H1 (cell line): ENCODE results near the gene PTCH1. TPM values are rescaled to one million over a fixed set of nuclear protein-coding genes. Genes with fewer than 3 reads are reported as not detected.

Source experiments
- CTCF ChIA-PET: fragments of 300-600 bp; sonication (Branson Sonifier 250); formaldehyde crosslinking; loops from one replicate; lab custom pipeline; 2021; ENCODE audit not compliant: partially characterized antibody; lab: Charles Lee
- POLR2A ChIA-PET: fragments of 300-600 bp; sonication (Branson Sonifier 250); formaldehyde crosslinking; loops from one replicate; lab custom pipeline; 2021; ENCODE audit warnings: inconsistent platforms; ENCODE audit not compliant: partially characterized antibody; lab: Charles Lee
- DNase-seq, 2 experiments: peaks; one replicate each; pipeline versions ENCODE4 v3.0.0 to v3.0.0-alpha.2; 2010 to 2022; ENCODE audit warnings: low spot score in 2 of 2, low read depth in 1 of 2, mixed read lengths in 1 of 2
- FAIRE-seq: peaks from 2 replicates; lab custom pipeline; 2011; peaks lifted over from hg19 to GRCh38; lab: Jason Lieb, UNC
- H2AFZ ChIP-seq: 2 replicates; pipeline ENCODE4 v1.8.1; 2012; ENCODE audit warnings: low read length, inconsistent platforms
- H2AK5ac ChIP-seq: 2 replicates; pipeline ENCODE4 v1.6.1; 2013; ENCODE audit warnings: low read depth, low read length
- H2BK120ac ChIP-seq: replicated peaks from 2 replicates; pipeline ENCODE3; 2013; ENCODE audit warnings: low read depth, low read length, inconsistent platforms
- H2BK12ac ChIP-seq: 2 replicates; pipeline ENCODE4 v1.6.1; 2013; ENCODE audit warnings: low read depth, low read length
- H2BK15ac ChIP-seq: 2 replicates; pipeline ENCODE4 v1.6.1; 2013; ENCODE audit warnings: low read length
- H2BK20ac ChIP-seq: 2 replicates; pipeline ENCODE4 v1.6.1; 2013; ENCODE audit warnings: low read length
- H2BK5ac ChIP-seq: 2 replicates; pipeline ENCODE4 v1.6.1; 2013; ENCODE audit warnings: low read depth, low read length
- H3K14ac ChIP-seq: 2 replicates; pipeline ENCODE4 v1.6.1; 2013; ENCODE audit warnings: inconsistent platforms; ENCODE audit not compliant: insufficient read length
- H3K18ac ChIP-seq: 2 replicates; pipeline ENCODE4 v1.6.1; 2013; ENCODE audit warnings: low read length; ENCODE audit errors: extremely low read depth
- H3K23ac ChIP-seq: 2 replicates; pipeline ENCODE4 v1.6.1; 2013; ENCODE audit warnings: inconsistent platforms; ENCODE audit not compliant: insufficient read length
- H3K23me2 ChIP-seq: 2 replicates; pipeline ENCODE4 v1.6.1; 2013; ENCODE audit warnings: low read depth, low read length
- H3K27ac ChIP-seq: 2 replicates; pipeline ENCODE4 v1.6.1; 2011; ENCODE audit warnings: low read depth, low read length, inconsistent platforms
- H3K27me3 ChIP-seq, 4 experiments: replicated peaks in 1 of 4; 1 replicate in 1 of 4; 2 replicates in 3 of 4; pipeline versions ENCODE4 v1.6.1 to v1.8.1; 2011 to 2013; ENCODE audit warnings: low read length in 3 of 4, mild to moderate bottlenecking in 3 of 4, inconsistent platforms in 2 of 4, mixed read lengths in 2 of 4, moderate library complexity in 1 of 4; ENCODE audit not compliant: control insufficient read depth in 3 of 4, insufficient read depth in 3 of 4; ENCODE audit errors: extremely low read depth in 1 of 4
- H3K36me3 ChIP-seq, 4 experiments: 2 replicates each; pipeline versions ENCODE4 v1.6.1 to v1.8.1; 2011 to 2013; ENCODE audit warnings: mild to moderate bottlenecking in 4 of 4, low read length in 3 of 4, moderate library complexity in 2 of 4, control low read depth in 1 of 4, inconsistent platforms in 1 of 4; ENCODE audit not compliant: insufficient read depth in 4 of 4, control insufficient read depth in 2 of 4
- H3K4ac ChIP-seq: replicated peaks from 2 replicates; pipeline ENCODE3; 2013; ENCODE audit warnings: low read length, low read depth, mixed read lengths, inconsistent platforms; ENCODE audit not compliant: insufficient read length
- H3K4me1 ChIP-seq, 4 experiments: replicated peaks in 1 of 4; 1 replicate in 1 of 4; 2 replicates in 3 of 4; pipeline versions ENCODE4 v1.6.1 to v1.8.1; 2011 to 2013; ENCODE audit warnings: low read length in 3 of 4, inconsistent platforms in 2 of 4, mixed read lengths in 1 of 4; ENCODE audit not compliant: insufficient read depth in 4 of 4, control insufficient read depth in 3 of 4
- H3K4me2 ChIP-seq, 2 experiments: 2 replicates each; pipeline versions ENCODE4 v1.6.1 to v1.8.1; 2011 to 2013; ENCODE audit warnings: low read depth in 2 of 2, low read length in 2 of 2, control low read depth in 1 of 2, inconsistent platforms in 1 of 2, mild to moderate bottlenecking in 1 of 2; ENCODE audit not compliant: insufficient read depth in 1 of 2
- H3K4me3 ChIP-seq, 4 experiments: fragments of 200-600, 300-600 bp in 1 of 4; sonication (generic), shearing (Covaris generic), sonication (Bioruptor Twin) in 1 of 4; 2 replicates each; pipeline versions ENCODE4 v1.5.1 to v1.8.1; 2011 to 2016; ENCODE audit warnings: low read length in 4 of 4, low read depth in 3 of 4, control low read depth in 2 of 4, inconsistent platforms in 2 of 4, mild to moderate bottlenecking in 2 of 4, mixed read lengths in 1 of 4, moderate library complexity in 1 of 4; ENCODE audit not compliant: insufficient read depth in 2 of 4; ENCODE audit errors: extremely low read depth in 1 of 4
- H3K56ac ChIP-seq: replicated peaks from 2 replicates; pipeline ENCODE3; 2013; ENCODE audit warnings: low read depth, mild to moderate bottlenecking, mixed read lengths, low read length, inconsistent platforms; ENCODE audit not compliant: insufficient read length
- H3K79me1 ChIP-seq: 2 replicates; pipeline ENCODE4 v1.6.1; 2013; ENCODE audit warnings: low read depth, low read length, control low read depth
- H3K79me2 ChIP-seq, 2 experiments: 2 replicates each; pipeline versions ENCODE4 v1.6.1 to v1.8.1; 2012 to 2013; ENCODE audit warnings: low read length in 2 of 2, mild to moderate bottlenecking in 2 of 2, inconsistent platforms in 1 of 2; ENCODE audit not compliant: insufficient read depth in 2 of 2, control insufficient read depth in 1 of 2
- H3K9ac ChIP-seq, 4 experiments: replicated peaks in 1 of 4; 1 replicate in 1 of 4; 2 replicates in 3 of 4; pipeline versions ENCODE4 v1.6.1 to v1.8.1; 2011 to 2013; ENCODE audit warnings: low read depth in 3 of 4, low read length in 3 of 4, control low read depth in 2 of 4, mild to moderate bottlenecking in 2 of 4, moderate library complexity in 2 of 4, inconsistent platforms in 1 of 4; ENCODE audit errors: extremely low read depth in 1 of 4
- H3K9me3 ChIP-seq, 2 experiments: 2 replicates each; pipeline versions ENCODE4 v1.6.1 to v1.8.1; 2012 to 2013; ENCODE audit warnings: mild to moderate bottlenecking in 2 of 2, moderate library complexity in 2 of 2, control low read depth in 1 of 2, inconsistent platforms in 1 of 2, low read depth in 1 of 2, low read length in 1 of 2, mixed read lengths in 1 of 2; ENCODE audit not compliant: insufficient read depth in 2 of 2
- H4K20me1 ChIP-seq, 2 experiments: replicated peaks in 1 of 2; 2 replicates each; pipeline versions ENCODE3 to v1.8.1; 2011 to 2013; ENCODE audit warnings: inconsistent platforms in 2 of 2, low read length in 2 of 2, mild to moderate bottlenecking in 1 of 2; ENCODE audit not compliant: insufficient read depth in 2 of 2, control insufficient read depth in 1 of 2
- H4K5ac ChIP-seq: 2 replicates; pipeline ENCODE4 v1.6.1; 2013; ENCODE audit warnings: low read length, low read depth, mixed read lengths, inconsistent platforms; ENCODE audit not compliant: insufficient read length
- H4K8ac ChIP-seq: 2 replicates; pipeline ENCODE4 v1.8.0; 2013; ENCODE audit warnings: mild to moderate bottlenecking, moderate library complexity, low read length, inconsistent platforms; ENCODE audit not compliant: insufficient read depth; ENCODE audit errors: extremely low read depth
- H4K91ac ChIP-seq: replicated peaks from 2 replicates; pipeline ENCODE3; 2013; ENCODE audit warnings: low read length, mixed read lengths, inconsistent platforms; ENCODE audit not compliant: insufficient read length
- BRCA1 ChIP-seq: IDR thresholded peaks from 2 replicates; pipeline ENCODE4 v1.6.1; 2012; ENCODE audit warnings: low read depth, low read length, improper control_type of control experiment
- CBX8 ChIP-seq: fragments of 300-800, 300-1000 bp; sonication (generic); IDR thresholded peaks from 2 replicates; pipeline ENCODE4 v1.7.1; 2016; ENCODE audit warnings: low read depth, low read length, borderline replicate concordance
- CTBP2 ChIP-seq: IDR thresholded peaks from 2 replicates; pipeline ENCODE4 v1.7.0; 2011; ENCODE audit warnings: borderline replicate concordance, mild to moderate bottlenecking, moderate library complexity, mixed read lengths, low read length; ENCODE audit not compliant: insufficient read depth, insufficient read length
- HDAC6 ChIP-seq: IDR thresholded peaks from one replicate; pipeline ENCODE4 v1.7.1; 2012; ENCODE audit warnings: low read depth, mild to moderate bottlenecking, inconsistent platforms, low read length, moderate library complexity
- KDM1A ChIP-seq: fragments of 200-600, 300-600 bp; sonication (generic); IDR thresholded peaks from 2 replicates; pipeline ENCODE4 v1.7.1; 2016; ENCODE audit warnings: mild to moderate bottlenecking, low read length, borderline replicate concordance
- MAFK ChIP-seq: IDR thresholded peaks from 2 replicates; pipeline ENCODE4 v1.6.1; 2012; ENCODE audit warnings: low read depth, mild to moderate bottlenecking, improper control_type of control experiment, low read length
- NRF1 ChIP-seq: IDR thresholded peaks from 2 replicates; pipeline ENCODE4 v1.6.1; 2011; ENCODE audit warnings: mild to moderate bottlenecking, low read depth, low read length, improper control_type of control experiment
- SP4 ChIP-seq: IDR thresholded peaks from 2 replicates; pipeline ENCODE4 v1.6.1; 2012; ENCODE audit warnings: low read length, inconsistent platforms
- WGBS, 2 experiments: shearing (Covaris generic) in 1 of 2; methylation state at CpG; one replicate each; pipeline versions ENCODE4 v1.1.6 to v1.1.7; 2013 to 2015; ENCODE audit warnings: low lambda C conversion rate in 2 of 2, mixed read lengths in 2 of 2, inconsistent platforms in 1 of 2, low coverage in 1 of 2, missing lambda C conversion rate in 1 of 2; ENCODE audit not compliant: insufficient replicate concordance in 2 of 2, insufficient coverage in 1 of 2, insufficient read length in 1 of 2; ENCODE audit errors: extremely low coverage in 1 of 2, missing lambda C conversion rate in 1 of 2; 5-methylcytosine and 5-hydroxymethylcytosine counted together
- polyA plus RNA-seq, 7 experiments: library from polyadenylated mRNA; depleted of rRNA in 3 of 7; stranded (reverse) in 5 of 7; unstranded in 2 of 7; fragments of >200 nt in 5 of 7; fragments of 200-250 nt in 2 of 7; gene quantifications; 1 replicate in 5 of 7; 2 replicates in 1 of 7; 4 replicates in 1 of 7; pipeline versions ENCODE4 v1.2.1 to v1.2.3, GENCODE V29; 2011 to 2013; ENCODE audit warnings: missing spikeins in 2 of 7, mixed read lengths in 2 of 7
- total RNA-seq: library from RNA; stranded (reverse); fragmentation: NEBNext Ultra II Directional; extraction: Animal tissue kit (Norgen Biotek cat#: 25700); gene quantifications from 2 replicates; pipeline ENCODE4 v1.2.1, GENCODE V29; 2021

Gene PTCH1
- total and polyA plus RNA-seq, 2 of the 8 experiments (the other 6 are each of a cell fraction or from before 2014, with no cell fraction given) = 6.4 to 34.1 TPM

GRCh38 chr9:95435074-95435728 lies 81.6 kb downstream of the PTCH1 start:
- CTCF ChIA-PET = interaction anchor here (0.9 to 2.2 kb wide), 2 partner anchors 70 to 169 kb away, joined by 3 to 5 read pairs; no protein-coding TSS in a partner anchor
- no peak overlapping the region for H3K9ac ChIP-seq
- no peak overlapping the region for H3K27ac ChIP-seq
- H2AFZ ChIP-seq = no peak overlapping the region
- H3K56ac ChIP-seq = no peak overlapping the region
- no peaks in the 10 kb centered on the region for H3K79me2 ChIP-seq
- no peak for DNase-seq
- H2BK12ac ChIP-seq = no peak overlapping the region
- no peak overlapping the region for H3K18ac ChIP-seq
- no peak overlapping the region for H2BK5ac ChIP-seq
- H3K23ac ChIP-seq = no peak overlapping the region
- no peak overlapping the region for H2BK15ac ChIP-seq
- no peaks in the 10 kb centered on the region for H4K20me1 ChIP-seq
- no peak overlapping the region for H3K4ac ChIP-seq
- H4K91ac ChIP-seq = no peak overlapping the region
- no peak overlapping the region for H2AK5ac ChIP-seq
- H3K4me2 ChIP-seq = no peak overlapping the region; a peak in 1 of 4 replicates
- H2BK20ac ChIP-seq = 0 out of 2 replicates have a peak overlapping the region, but pooled peaks have one; percentile 36
- H3K9me3 ChIP-seq = peaks cover 0 to 3% of the 10 kb centered on the region in 2 experiments; a peak in 1 of 4 replicates
- TF ChIP-seq CBX8 (no peak), NRF1 (no peak), MAFK (no peak), CTBP2 (no peak), SP4 (no peak), KDM1A (no peak), HDAC6 (no peak), BRCA1 (no peak)
- TF ChIP-seq, all 59 proteins: peak for 0
- H3K23me2 ChIP-seq = no peaks in the 10 kb centered on the region; the same call in 1 of the 2 replicates
- whole genome bisulfite sequencing, 2 experiments = 85% methylated on average over 6 of the region's 6 CpGs; no CpG with 5 or more reads in 1 of the 2 experiments
- no peak overlapping the region for H3K4me3 ChIP-seq
- POLR2A ChIA-PET = no interaction called here
- H3K14ac ChIP-seq = no peak overlapping the region
- no peaks in the 10 kb centered on the region for H3K36me3 ChIP-seq
- H3K27me3 ChIP-seq = no peaks in the 10 kb centered on the region
- no peak for FAIRE-seq
- no peak overlapping the region for H2BK120ac ChIP-seq
- H3K79me1 ChIP-seq = no peaks in the 10 kb centered on the region
- H3K4me1 ChIP-seq = peaks cover 0 to 4% (median 1%) of the 10 kb centered on the region in 4 experiments; a peak in 5 of 7 replicates
- H4K8ac ChIP-seq = no peak overlapping the region
- H4K5ac ChIP-seq = no peak overlapping the region
